Measurements from ENCODE around the gene CDA.

CDA gene

DNA sequence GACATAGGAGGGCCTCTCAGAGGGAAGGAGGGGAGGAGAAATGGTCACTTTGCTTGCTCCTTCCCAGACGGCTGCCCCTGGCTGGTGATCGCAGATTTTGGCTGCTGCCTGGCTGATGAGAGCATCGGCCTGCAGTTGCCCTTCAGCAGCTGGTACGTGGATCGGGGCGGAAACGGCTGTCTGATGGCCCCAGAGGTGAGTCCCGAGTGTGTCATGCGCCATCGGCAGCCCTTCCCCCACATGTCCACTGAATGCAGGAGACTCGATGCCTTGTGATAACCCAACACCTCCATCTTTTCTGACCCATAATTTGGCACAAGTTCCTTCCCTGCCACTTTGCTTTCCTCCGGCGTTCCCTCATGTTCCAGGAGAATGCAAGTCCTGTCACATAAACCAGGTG is 59.5 kb downstream of the CDA start:
- DNase-seq (ENCODE audit: low read depth in 2 of 2, low spot score in 1 of 2) = no peak

DNA sequence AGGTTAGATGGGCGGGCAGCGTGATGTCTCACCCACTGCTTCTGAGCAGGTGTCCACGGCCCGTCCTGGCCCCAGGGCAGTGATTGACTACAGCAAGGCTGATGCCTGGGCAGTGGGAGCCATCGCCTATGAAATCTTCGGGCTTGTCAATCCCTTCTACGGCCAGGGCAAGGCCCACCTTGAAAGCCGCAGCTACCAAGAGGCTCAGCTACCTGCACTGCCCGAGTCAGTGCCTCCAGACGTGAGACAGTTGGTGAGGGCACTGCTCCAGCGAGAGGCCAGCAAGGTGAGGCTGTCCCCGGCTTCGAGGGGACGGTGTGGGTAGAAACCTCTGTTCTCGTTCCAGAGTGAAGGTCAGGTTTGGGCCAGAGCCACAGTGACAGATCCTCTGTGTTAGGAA is 60.0 kb downstream of the CDA start:
- no peak for DNase-seq (ENCODE audit: low read depth in 2 of 2, low spot score in 1 of 2)

DNA sequence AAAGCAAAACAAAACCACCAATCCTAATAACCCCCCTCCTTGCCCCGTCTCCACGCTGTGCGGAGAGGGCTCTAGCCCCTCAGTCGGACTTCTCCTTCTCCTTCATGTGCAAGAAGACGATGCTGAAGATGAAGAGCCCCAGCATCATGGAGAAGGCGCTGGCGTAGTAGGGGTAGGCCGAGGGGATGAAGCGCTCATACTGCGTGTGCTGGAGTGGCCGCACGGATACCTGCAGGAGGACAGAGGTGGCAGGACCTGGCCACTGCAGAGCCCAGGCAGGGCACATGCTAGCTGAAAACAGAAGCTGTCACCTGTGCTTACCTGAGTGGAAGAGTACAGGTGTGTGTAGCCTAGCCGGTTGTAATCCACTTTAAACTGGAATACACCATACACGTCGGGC is 63.4 kb downstream of the CDA start:
- DNase-seq (ENCODE audit: low read depth in 2 of 2, low spot score in 1 of 2) = no peak

DNA sequence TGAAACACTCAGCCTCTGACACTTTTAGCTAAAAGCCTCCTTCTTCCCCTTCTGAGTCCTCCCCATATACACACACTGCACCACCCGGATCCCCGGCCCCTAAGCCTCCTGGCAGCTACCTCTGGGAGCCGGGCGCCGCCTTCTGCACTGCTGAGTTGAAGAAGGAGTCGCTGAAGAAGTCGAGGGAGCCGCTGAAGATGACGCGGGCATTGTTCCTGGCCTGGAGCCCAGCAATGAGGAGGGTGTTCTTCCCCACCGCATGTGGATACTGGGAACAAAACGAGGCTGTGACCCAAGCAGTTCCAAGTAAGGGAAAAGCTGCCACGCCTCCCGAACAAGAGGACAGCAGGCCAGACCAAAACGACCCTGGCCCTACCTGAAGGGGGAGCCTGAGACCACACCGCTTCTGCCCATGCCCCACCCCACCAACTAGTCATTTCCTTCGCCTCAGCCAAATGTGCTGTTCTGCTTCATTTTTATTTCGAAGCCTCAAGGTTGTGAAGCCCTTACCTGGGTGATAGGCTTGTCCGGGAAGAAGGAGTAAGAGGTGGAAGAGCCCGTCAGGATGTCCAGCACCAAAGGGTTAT is 65.3 kb downstream of the CDA start:
- no peak for DNase-seq (ENCODE audit: low read depth in 2 of 2, low spot score in 1 of 2)

GRCh38 chr1:20657024-20657423 is 68.1 kb downstream of the CDA start:
- no peak for DNase-seq (ENCODE audit: low read depth in 2 of 2, low spot score in 1 of 2)

DNA sequence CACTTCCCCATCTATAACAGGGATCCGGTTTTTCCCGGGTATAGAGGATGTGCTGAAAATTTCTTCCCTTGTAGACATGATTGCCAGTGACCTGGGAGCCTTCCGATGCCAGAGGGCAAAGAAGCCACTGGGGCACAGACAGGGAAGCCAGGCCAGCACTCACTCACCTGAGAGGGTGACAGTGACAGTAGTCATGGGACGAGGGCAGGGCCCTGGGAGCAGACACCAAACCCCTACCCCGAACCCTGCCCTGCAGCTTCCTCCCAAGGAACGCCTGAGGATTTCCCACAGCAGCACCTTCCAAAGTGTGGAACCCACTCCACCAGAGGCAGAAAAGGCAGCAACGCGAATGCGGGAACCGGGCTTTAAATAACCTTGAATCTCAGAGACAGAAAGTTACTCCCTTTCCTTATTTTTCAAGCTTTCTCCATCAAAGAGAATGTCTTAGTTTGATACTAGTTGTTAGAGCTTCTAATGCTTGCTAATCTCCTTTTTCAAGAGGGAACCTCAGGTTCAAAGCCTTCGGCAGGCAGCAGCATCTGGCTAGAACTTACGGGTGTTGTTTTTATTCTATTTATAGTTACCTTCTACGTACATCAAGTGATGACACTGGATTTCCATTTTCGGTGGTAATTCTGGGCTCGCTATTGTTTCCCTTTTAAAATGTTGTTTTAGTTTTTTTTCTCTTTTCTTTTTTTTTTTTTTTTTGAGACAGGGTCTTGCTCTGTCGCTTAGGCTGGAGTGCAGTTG is 69.4 kb downstream of the CDA start:
- DNase-seq (ENCODE audit: low read depth in 2 of 2, low spot score in 1 of 2) = no peak

- no peak for DNase-seq (ENCODE audit: low read depth in 2 of 2, low spot score in 1 of 2)
Measured at GRCh38 chr1:20660363-20660762, 71.5 kb downstream of the CDA start.

DNA sequence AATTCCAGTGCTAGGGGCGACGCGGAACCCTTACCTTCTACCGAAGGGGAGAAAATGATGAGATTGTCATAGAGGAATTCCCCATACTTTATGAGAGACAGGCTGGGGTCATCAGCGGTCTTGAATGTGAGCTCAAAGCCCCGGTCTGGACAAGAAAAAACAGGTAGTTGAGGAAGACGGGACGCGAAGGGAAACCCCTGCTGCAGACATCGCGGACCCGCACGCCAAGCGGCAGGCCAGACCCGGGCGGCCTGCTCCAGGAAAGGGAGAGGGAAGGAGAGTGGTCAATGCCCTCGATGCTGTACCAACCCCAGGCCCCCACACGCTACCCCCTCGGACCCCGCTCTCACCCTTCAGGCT is 71.9 kb downstream of the CDA start:
- DNase-seq (ENCODE audit: low read depth in 2 of 2, low spot score in 1 of 2) = no peak

- peak; percentile 70 to 86 for DNase-seq (ENCODE audit: low read depth in 2 of 2, low spot score in 1 of 2)
Measured at GRCh38 chr1:20661207-20662109, 72.6 kb downstream of the CDA start, which contains the start of gene DDOST. TSS of gene DDOST (minus strand) at chr1:20661369. CDS start at chr1:20661350, 19 bp downstream.

DNA sequence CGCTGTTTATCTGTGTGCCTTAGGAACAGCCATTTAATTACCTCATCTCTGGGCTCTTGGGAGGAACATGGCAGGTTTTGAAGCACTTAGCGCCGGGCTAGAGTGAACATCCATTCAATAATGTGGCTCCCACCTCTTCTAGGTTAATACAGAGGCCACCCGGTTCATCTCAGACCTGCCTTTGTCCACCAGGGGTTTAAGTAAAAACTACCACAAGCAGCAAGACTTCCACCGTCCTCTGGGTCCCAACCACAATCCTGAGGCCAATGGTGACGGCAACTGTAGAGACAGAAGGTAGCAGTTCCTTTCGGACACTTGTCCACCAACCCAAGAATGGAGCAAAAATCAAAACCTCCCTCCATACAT is 73.2 kb downstream of the CDA start:
- DNase-seq (ENCODE audit: low read depth in 2 of 2, low spot score in 1 of 2) = no peak

- no peak for DNase-seq (ENCODE audit: low read depth in 2 of 2, low spot score in 1 of 2)
Measured at GRCh38 chr1:20663365-20663764, 74.5 kb downstream of the CDA start.

GRCh38 chr1:20663969-20664715 is 75.2 kb downstream of the CDA start:
- no peak for DNase-seq (ENCODE audit: low read depth in 2 of 2, low spot score in 1 of 2)

DNA sequence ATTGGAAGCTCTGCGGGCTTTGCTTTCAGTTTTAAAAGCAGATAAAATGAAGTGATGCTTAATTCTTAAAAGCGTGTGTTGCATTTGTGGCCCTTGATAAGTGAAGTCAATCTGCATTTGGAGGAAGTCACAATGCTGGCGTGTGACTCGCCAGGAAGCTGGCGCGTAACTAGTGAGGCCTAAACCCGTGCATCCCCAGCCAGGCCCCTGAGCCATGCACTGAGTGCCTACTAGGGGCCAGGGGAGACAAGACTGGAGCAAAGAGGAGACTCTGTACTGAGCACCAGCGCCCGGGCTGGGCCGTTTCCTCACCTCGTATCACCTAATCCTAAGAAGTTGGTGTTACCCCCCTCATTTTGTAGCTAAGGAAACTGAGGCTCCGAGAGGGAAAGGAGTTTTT is 76.8 kb downstream of the CDA start:
- DNase-seq (ENCODE audit: low read depth in 2 of 2, low spot score in 1 of 2) = no peak

DNA sequence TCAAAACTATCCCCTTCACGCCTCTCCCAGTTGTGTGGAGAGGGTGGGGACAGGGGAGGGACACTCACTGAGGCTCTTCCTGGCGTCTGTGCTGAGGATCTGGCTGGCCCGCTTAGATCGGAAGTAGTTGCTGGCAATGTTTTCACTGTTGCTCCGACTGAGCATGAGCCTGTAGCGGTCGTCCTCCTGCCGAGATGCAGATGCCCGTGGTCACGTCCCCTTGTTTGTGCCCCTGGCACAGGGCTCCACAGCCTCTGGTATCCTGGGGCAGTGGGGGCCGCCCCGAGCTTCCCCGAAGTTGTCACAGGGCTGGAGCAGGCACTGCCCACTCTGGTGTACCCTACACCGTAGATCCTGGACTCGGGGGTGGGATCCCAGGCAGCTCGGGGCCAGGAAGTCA is 77.2 kb downstream of the CDA start:
- no peak for DNase-seq (ENCODE audit: low read depth in 2 of 2, low spot score in 1 of 2)

- DNase-seq (ENCODE audit: low read depth in 2 of 2, low spot score in 1 of 2) = no peak
Measured at GRCh38 chr1:20666804-20667203, 77.9 kb downstream of the CDA start.
